Measurements from ENCODE around the gene C6orf141. TPM values are rescaled to one million over a fixed set of nuclear protein-coding genes. Genes with fewer than 3 reads are reported as not detected.
A peak's percentile ranks its signal among the peaks of the same experiment; 100 is the strongest.

The C6orf141 gene
- total RNA-seq (not detected), polyA plus RNA-seq (not detected), total RNA-seq (0 to 0.42 (median 0) reads per million in 6 experiments)

DNA sequence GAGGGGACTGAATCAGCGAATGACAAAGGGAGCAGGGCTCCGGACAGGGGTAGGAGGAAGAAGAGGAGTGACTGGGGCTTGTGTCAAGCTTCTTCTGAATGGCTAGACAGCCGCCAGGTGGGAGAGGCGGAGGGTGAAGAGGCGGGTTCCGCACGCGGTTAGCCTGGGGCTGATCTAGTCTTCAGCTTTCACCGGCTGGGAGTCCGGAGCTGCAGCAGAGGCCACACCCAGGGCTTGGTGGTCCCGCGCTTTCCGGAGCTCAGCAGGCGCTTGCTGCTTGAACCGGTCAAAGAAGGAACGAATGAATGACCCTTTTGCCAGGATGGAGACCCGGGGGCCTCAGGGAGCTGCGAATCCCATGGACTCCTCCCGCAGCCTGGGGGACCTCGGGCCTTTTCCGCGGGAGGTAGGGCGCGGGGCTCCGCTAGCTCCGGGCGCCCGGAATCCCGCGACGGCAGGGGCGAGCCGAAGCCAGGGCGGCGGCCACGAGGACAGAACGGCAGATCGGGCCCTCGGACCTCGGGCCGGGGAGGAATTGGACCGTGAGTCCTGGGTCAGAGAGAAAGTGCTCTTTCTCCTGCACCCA lies at the start of gene C6orf141:
TSS of gene C6orf141 (plus strand) at position 177 of the 586 bp plus-strand sequence. CDS start at position 302, 125 bp downstream.
- peak within 1 kb of the TSS; percentile 69 to 89 (median 80) for H3K4me3 Mint-ChIP-seq
- H3K9me3 Mint-ChIP-seq, result no peaks in the 10 kb centered on the region
- POLR2A ChIA-PET, result no interaction called here
- peaks cover 11 to 39% (median 38%) of the 10 kb centered on the region in 5 donors for H3K27me3 Mint-ChIP-seq
- peak within 1 kb of the TSS in 3 of 10 donors; percentile 1 to 46 (median 23) for H3K27ac Mint-ChIP-seq
- DNase-seq (peak in 2 of 10 donors; percentile 4 to 19), ATAC-seq (peak; percentile 52 to 64)
- H3K4me1 Mint-ChIP-seq, result peaks cover 6 to 20% (median 19%) of the 10 kb centered on the region in 4 donors
- no peaks in the 10 kb centered on the region for H3K36me3 Mint-ChIP-seq

DNA sequence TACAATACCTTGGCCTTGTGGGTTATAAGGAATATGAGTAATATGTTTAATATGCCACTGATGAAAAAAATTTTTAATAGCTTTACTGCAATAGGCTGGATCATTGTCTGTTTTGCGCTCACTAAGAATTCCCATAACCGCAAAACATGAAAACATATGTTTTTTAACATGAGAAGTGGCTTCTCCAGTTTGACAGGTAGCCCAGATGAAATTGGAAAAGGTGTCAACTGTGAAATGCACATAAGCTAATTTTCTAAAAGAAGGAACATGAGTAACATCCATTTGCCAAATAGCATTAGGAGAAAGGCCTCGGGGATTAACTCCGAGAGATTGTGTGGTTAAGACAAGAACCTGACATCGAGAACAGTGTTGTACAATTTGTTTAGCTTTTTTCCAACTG lies 45.8 kb upstream of the C6orf141 start:
- Mint-ChIP-seq H3K27me3 (peaks cover 11 to 30% (median 18%) of the 10 kb centered on the region in 5 donors), H3K4me1 (no peaks in the 10 kb centered on the region), H3K27ac (no peak overlapping the region), H3K9me3 (peaks cover 0 to 8% (median 0%) of the 10 kb centered on the region in 9 donors), H3K36me3 (peaks cover 0 to 4% (median 0%) of the 10 kb centered on the region in 3 donors), H3K4me3 (no peak overlapping the region)
- ATAC-seq, result no peak
- POLR2A ChIA-PET, result no interaction called here
- DNase-seq, result no peak

GRCh38 chr6:49506569-49507111 lies 43.8 kb upstream of the C6orf141 start:
- peaks cover 0 to 8% (median 0%) of the 10 kb centered on the region in 9 donors for H3K9me3 Mint-ChIP-seq
- POLR2A ChIA-PET, result no interaction called here
- peaks cover 11 to 30% (median 18%) of the 10 kb centered on the region in 5 donors for H3K27me3 Mint-ChIP-seq
- no peak overlapping the region for H3K27ac Mint-ChIP-seq
- ATAC-seq (no peak), DNase-seq (no peak)
- H3K36me3 Mint-ChIP-seq, result peaks cover 0 to 4% (median 0%) of the 10 kb centered on the region in 3 donors
- no peak overlapping the region for H3K4me3 Mint-ChIP-seq
- H3K4me1 Mint-ChIP-seq, result no peaks in the 10 kb centered on the region

- ATAC-seq (no peak), DNase-seq (no peak)
- Mint-ChIP-seq H3K36me3 (peaks cover 0 to 4% (median 0%) of the 10 kb centered on the region in 3 donors), H3K27me3 (peaks cover 16 to 47% (median 24%) of the 10 kb centered on the region in 5 donors), H3K4me1 (no peaks in the 10 kb centered on the region), H3K9me3 (peaks cover 0 to 8% (median 0%) of the 10 kb centered on the region in 9 donors), H3K4me3 (no peak overlapping the region), H3K27ac (no peak overlapping the region)
- POLR2A ChIA-PET, result no interaction called here
Observed at GRCh38 chr6:49509342-49509741, 41.1 kb upstream of the C6orf141 start.

GRCh38 chr6:49513153-49513989 lies 37.1 kb upstream of the C6orf141 start:
- Mint-ChIP-seq H3K36me3 (no peaks in the 10 kb centered on the region), H3K4me3 (no peak overlapping the region), H3K27me3 (peaks cover 6 to 19% (median 13%) of the 10 kb centered on the region in 5 donors), H3K9me3 (peaks cover 0 to 2% (median 0%) of the 10 kb centered on the region in 9 donors), H3K27ac (no peak overlapping the region), H3K4me1 (no peaks in the 10 kb centered on the region)
- DNase-seq (no peak), ATAC-seq (no peak)
- POLR2A ChIA-PET, result no interaction called here

DNA sequence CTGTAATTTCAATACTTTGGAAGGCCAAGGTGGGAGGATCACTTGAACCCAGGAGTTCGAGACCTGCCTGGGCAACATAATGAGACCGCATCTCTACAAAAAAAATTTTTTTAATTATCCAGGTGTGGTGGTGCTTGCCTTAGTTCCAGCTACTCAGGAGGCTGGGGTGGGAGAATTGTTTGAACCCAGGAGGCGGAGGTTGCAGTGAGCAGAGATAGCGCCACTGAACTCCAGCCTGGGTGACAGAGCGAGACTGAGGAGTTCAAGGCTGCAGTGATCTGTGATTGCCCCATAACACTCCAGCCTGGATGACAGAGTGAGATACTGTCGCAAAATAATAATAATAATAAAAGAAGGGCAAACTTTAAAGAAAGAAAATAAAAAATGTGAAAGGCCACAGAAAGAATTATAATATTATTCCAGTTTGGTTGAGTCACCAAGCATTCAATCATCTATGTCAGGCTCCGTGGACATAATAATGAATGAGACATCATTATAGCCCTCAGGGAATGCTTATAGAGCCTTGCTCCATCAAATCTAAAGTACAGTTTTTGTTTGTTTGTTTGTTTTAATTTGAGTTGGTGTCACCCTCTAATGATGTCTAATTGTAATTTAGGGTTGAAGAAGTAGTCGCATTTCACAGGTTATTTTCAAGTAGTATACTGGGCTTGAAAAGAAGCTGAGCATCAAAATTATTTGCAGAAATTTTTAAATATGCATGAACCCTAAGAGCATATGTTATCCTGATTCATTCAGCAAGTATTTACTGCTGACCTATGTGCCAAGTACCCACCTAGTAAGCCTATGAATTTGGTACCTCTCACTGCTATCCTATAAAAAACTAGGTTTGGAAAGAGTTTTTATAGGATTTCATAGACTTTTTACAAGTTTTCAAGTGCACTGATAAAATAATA lies 35.6 kb upstream of the C6orf141 start:
- Mint-ChIP-seq H3K4me3 (no peak overlapping the region), H3K4me1 (no peaks in the 10 kb centered on the region), H3K27ac (no peak overlapping the region), H3K9me3 (no peaks in the 10 kb centered on the region), H3K27me3 (peaks cover 6 to 19% (median 12%) of the 10 kb centered on the region in 5 donors), H3K36me3 (no peaks in the 10 kb centered on the region)
- POLR2A ChIA-PET, result no interaction called here
- DNase-seq (no peak), ATAC-seq (no peak)

GRCh38 chr6:49515485-49516146 lies 34.9 kb upstream of the C6orf141 start:
- POLR2A ChIA-PET, result no interaction called here
- no peaks in the 10 kb centered on the region for H3K36me3 Mint-ChIP-seq

GRCh38 chr6:49516147-49516505 lies 34.3 kb upstream of the C6orf141 start:
- no peaks in the 10 kb centered on the region for H3K9me3 Mint-ChIP-seq
- H3K27me3 Mint-ChIP-seq, result peaks cover 9 to 19% (median 15%) of the 10 kb centered on the region in 5 donors
- ATAC-seq, result no peak
- H3K36me3 Mint-ChIP-seq, result no peaks in the 10 kb centered on the region
- DNase-seq, result no peak
- H3K27ac Mint-ChIP-seq, result no peak overlapping the region
- POLR2A ChIA-PET, result no interaction called here
- no peaks in the 10 kb centered on the region for H3K4me1 Mint-ChIP-seq
- H3K4me3 Mint-ChIP-seq, result no peak overlapping the region

More at GRCh38 chr6:49515485-49516146, 34.9 kb upstream of the C6orf141 start:
- H3K9me3 Mint-ChIP-seq, result no peaks in the 10 kb centered on the region
- peaks cover 9 to 19% (median 15%) of the 10 kb centered on the region in 5 donors for H3K27me3 Mint-ChIP-seq
- H3K4me3 Mint-ChIP-seq, result no peak overlapping the region
- H3K4me1 Mint-ChIP-seq, result no peaks in the 10 kb centered on the region
- ATAC-seq, result no peak
- H3K27ac Mint-ChIP-seq, result no peak overlapping the region
- DNase-seq, result no peak

- no peak overlapping the region for H3K27ac Mint-ChIP-seq
- DNase-seq (no peak), ATAC-seq (no peak)
- POLR2A ChIA-PET, result no interaction called here
- H3K4me1 Mint-ChIP-seq, result no peaks in the 10 kb centered on the region
- peaks cover 8 to 17% (median 12%) of the 10 kb centered on the region in 5 donors for H3K27me3 Mint-ChIP-seq
- H3K4me3 Mint-ChIP-seq, result no peak overlapping the region
- no peaks in the 10 kb centered on the region for H3K36me3 Mint-ChIP-seq
- H3K9me3 Mint-ChIP-seq, result no peaks in the 10 kb centered on the region
Observed at GRCh38 chr6:49517919-49518318, 32.5 kb upstream of the C6orf141 start.

- POLR2A ChIA-PET, result no interaction called here
- ATAC-seq (no peak), DNase-seq (no peak)
- H3K4me1 Mint-ChIP-seq, result no peaks in the 10 kb centered on the region
- peaks cover 0 to 9% (median 5%) of the 10 kb centered on the region in 5 donors for H3K27me3 Mint-ChIP-seq
- no peak overlapping the region for H3K27ac Mint-ChIP-seq
- no peak overlapping the region for H3K4me3 Mint-ChIP-seq
- no peaks in the 10 kb centered on the region for H3K9me3 Mint-ChIP-seq
- no peaks in the 10 kb centered on the region for H3K36me3 Mint-ChIP-seq
Observed at GRCh38 chr6:49519660-49520059, 30.8 kb upstream of the C6orf141 start.

- Mint-ChIP-seq H3K4me3 (no peak overlapping the region), H3K27ac (no peak overlapping the region), H3K36me3 (no peaks in the 10 kb centered on the region), H3K27me3 (peaks cover 0 to 5% (median 1%) of the 10 kb centered on the region in 5 donors), H3K9me3 (no peaks in the 10 kb centered on the region), H3K4me1 (no peaks in the 10 kb centered on the region)
- POLR2A ChIA-PET, result no interaction called here
- ATAC-seq (no peak), DNase-seq (no peak)
Observed at GRCh38 chr6:49522710-49523593, 27.5 kb upstream of the C6orf141 start.
